Measurements from ENCODE around the gene RGS7.

Gene RGS7

DNA sequence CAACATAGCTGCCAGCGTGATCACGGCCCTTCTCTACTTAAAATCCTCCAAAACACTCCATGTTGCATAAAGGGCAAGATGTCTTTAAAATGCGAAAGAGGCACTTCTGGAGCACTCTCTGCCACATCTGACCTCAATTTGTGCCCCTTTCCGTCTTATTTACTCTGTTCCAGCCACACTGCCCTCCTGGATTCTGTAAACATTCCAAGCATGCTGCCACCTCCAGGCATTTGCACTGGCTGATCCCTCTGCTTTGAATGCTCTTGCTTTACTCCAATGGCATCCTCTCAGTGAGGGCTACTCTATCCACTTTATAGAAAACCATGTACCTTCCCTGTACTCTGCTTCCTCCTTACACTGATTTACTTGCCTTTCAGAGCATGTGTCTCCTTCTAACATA, 5.3 kb upstream of the RGS7 start:
- H3K4me1 ChIP-seq, result no peaks in the 10 kb centered on the region
- no peak for DNase-seq

GRCh38 chr1:241357366-241358340, 648 bp upstream of the RGS7 start:
- Histone ChIP-seq H3K9me3 (no peaks in the 10 kb centered on the region), H3K4me3 (ENCODE audit: low read depth, low read length) (peak overlapping the region; percentile 55), H3K36me3 (no peaks in the 10 kb centered on the region; the same call in 1 of the 2 replicates), H3K4me1 (no peaks in the 10 kb centered on the region), H3K27me3 (peaks cover 35% of the 10 kb centered on the region)
- no peak for DNase-seq
- TF ChIP-seq CTCF (IDR thresholded peaks at IDR 0.05; ENCODE audit: low read depth, low read length), result no peak

More for the DNA sequence above, 5.3 kb upstream of the RGS7 start:
- no peaks in the 10 kb centered on the region for H3K9me3 ChIP-seq
- H3K36me3 ChIP-seq, result no peaks in the 10 kb centered on the region
- peaks cover 8% of the 10 kb centered on the region for H3K27me3 ChIP-seq
- H3K4me3 ChIP-seq (ENCODE audit: low read depth, low read length), result no peak overlapping the region
- TF ChIP-seq CTCF (IDR thresholded peaks at IDR 0.05; ENCODE audit: low read depth, low read length), result no peak

DNA sequence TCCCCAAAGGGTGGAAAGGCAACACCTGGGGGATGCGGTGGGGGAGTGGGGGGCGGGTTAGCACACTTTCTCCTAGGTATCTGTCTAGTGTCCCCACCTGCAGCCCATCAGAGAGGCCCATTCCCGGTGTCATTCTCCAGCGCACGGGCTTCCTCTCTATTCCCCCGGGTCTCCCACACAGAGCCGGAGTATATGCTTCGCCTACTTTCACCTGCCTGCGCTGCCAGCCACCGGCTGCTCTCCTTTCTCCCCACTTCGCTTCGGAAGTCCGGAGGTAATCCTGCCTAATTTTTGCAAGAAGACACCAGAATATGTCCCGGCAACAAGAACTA, 852 bp downstream of the RGS7 start:
- Histone ChIP-seq H3K4me3 (ENCODE audit: low read depth, low read length) (peak overlapping the region; percentile 55), H3K4me1 (no peaks in the 10 kb centered on the region), H3K27me3 (peaks cover 35% of the 10 kb centered on the region), H3K36me3 (no peaks in the 10 kb centered on the region; the same call in 1 of the 2 replicates), H3K9me3 (no peaks in the 10 kb centered on the region)
- TF ChIP-seq CTCF (IDR thresholded peaks at IDR 0.05; ENCODE audit: low read depth, low read length), result no peak
- peak; percentile 6 for DNase-seq

- Histone ChIP-seq H3K36me3 (no peaks in the 10 kb centered on the region; the same call in 1 of the 2 replicates), H3K4me1 (no peaks in the 10 kb centered on the region), H3K27me3 (peaks cover 35% of the 10 kb centered on the region), H3K9me3 (no peaks in the 10 kb centered on the region), H3K4me3 (ENCODE audit: low read depth, low read length) (no peak overlapping the region)
- TF ChIP-seq CTCF (IDR thresholded peaks at IDR 0.05; ENCODE audit: low read depth, low read length), result no peak
- DNase-seq, result no peak
Measured at GRCh38 chr1:241355311-241356010, 1.5 kb downstream of the RGS7 start.

- Histone ChIP-seq H3K27me3 (peaks cover 27% of the 10 kb centered on the region), H3K9me3 (no peaks in the 10 kb centered on the region), H3K36me3 (no peaks in the 10 kb centered on the region; the same call in 1 of the 2 replicates), H3K4me1 (no peaks in the 10 kb centered on the region), H3K4me3 (ENCODE audit: low read depth, low read length) (no peak overlapping the region)
- DNase-seq, result no peak
- no peak for TF ChIP-seq CTCF (IDR thresholded peaks at IDR 0.05; ENCODE audit: low read depth, low read length)
Measured at GRCh38 chr1:241352401-241352800, 4.6 kb downstream of the RGS7 start.
